ENCODE measurements around the gene GSX2. TPM values are rescaled to one million over a fixed set of nuclear protein-coding genes. Genes with fewer than 3 reads are reported as not detected.

Gene GSX2
- total RNA-seq, 1 donor from 2014 or later, result not detected

GRCh38 chr4:54140287-54140686 is 40.3 kb downstream of the GSX2 start:
- Mint-ChIP-seq H3K9me3 (ENCODE audit: unreplicated experiment) (no peaks in the 10 kb centered on the region), H3K27me3 (ENCODE audit: unreplicated experiment) (peaks cover 1% of the 10 kb centered on the region), H3K4me3 (ENCODE audit: unreplicated experiment) (no peak overlapping the region), H3K36me3 (ENCODE audit: low read depth, unreplicated experiment) (no peaks in the 10 kb centered on the region), H3K4me1 (ENCODE audit: unreplicated experiment) (no peaks in the 10 kb centered on the region), H3K27ac (ENCODE audit: unreplicated experiment) (no peak overlapping the region)
- DNase-seq (ENCODE audit: low spot score), result no peak
- TF ChIP-seq CTCF (IDR thresholded peaks at IDR 0.05; ENCODE audit: unreplicated experiment), result no peak

- TF ChIP-seq CTCF (IDR thresholded peaks at IDR 0.05; ENCODE audit: unreplicated experiment), result no peak
- no peak overlapping the region for H3K27ac Mint-ChIP-seq (ENCODE audit: unreplicated experiment)
- no peaks in the 10 kb centered on the region for H3K4me1 Mint-ChIP-seq (ENCODE audit: unreplicated experiment)
- no peaks in the 10 kb centered on the region for H3K27me3 Mint-ChIP-seq (ENCODE audit: unreplicated experiment)
- no peak for DNase-seq (ENCODE audit: low spot score)
- no peaks in the 10 kb centered on the region for H3K36me3 Mint-ChIP-seq (ENCODE audit: low read depth, unreplicated experiment)
- no peak overlapping the region for H3K4me3 Mint-ChIP-seq (ENCODE audit: unreplicated experiment)
- H3K9me3 Mint-ChIP-seq (ENCODE audit: unreplicated experiment), result no peaks in the 10 kb centered on the region
Observed at GRCh38 chr4:54144199-54144598, 44.2 kb downstream of the GSX2 start.

- Mint-ChIP-seq H3K9me3 (ENCODE audit: unreplicated experiment) (no peaks in the 10 kb centered on the region), H3K36me3 (ENCODE audit: low read depth, unreplicated experiment) (no peaks in the 10 kb centered on the region), H3K27ac (ENCODE audit: unreplicated experiment) (no peak overlapping the region), H3K27me3 (ENCODE audit: unreplicated experiment) (no peaks in the 10 kb centered on the region), H3K4me3 (ENCODE audit: unreplicated experiment) (no peak overlapping the region), H3K4me1 (ENCODE audit: unreplicated experiment) (no peaks in the 10 kb centered on the region)
- TF ChIP-seq CTCF (IDR thresholded peaks at IDR 0.05; ENCODE audit: unreplicated experiment), result no peak
- DNase-seq (ENCODE audit: low spot score), result no peak
Observed at GRCh38 chr4:54144661-54145171, 44.8 kb downstream of the GSX2 start.

- no peak overlapping the region for H3K4me3 Mint-ChIP-seq (ENCODE audit: unreplicated experiment)
- DNase-seq (ENCODE audit: low spot score), result no peak
- no peak overlapping the region for H3K27ac Mint-ChIP-seq (ENCODE audit: unreplicated experiment)
- H3K27me3 Mint-ChIP-seq (ENCODE audit: unreplicated experiment), result no peaks in the 10 kb centered on the region
- H3K36me3 Mint-ChIP-seq (ENCODE audit: low read depth, unreplicated experiment), result no peaks in the 10 kb centered on the region
- no peaks in the 10 kb centered on the region for H3K4me1 Mint-ChIP-seq (ENCODE audit: unreplicated experiment)
- no peak for TF ChIP-seq CTCF (IDR thresholded peaks at IDR 0.05; ENCODE audit: unreplicated experiment)
- no peaks in the 10 kb centered on the region for H3K9me3 Mint-ChIP-seq (ENCODE audit: unreplicated experiment)
Observed at GRCh38 chr4:54146139-54146538, 46.2 kb downstream of the GSX2 start.

GRCh38 chr4:54149323-54149722 is 49.4 kb downstream of the GSX2 start:
- Mint-ChIP-seq H3K27me3 (ENCODE audit: unreplicated experiment) (peaks cover 2% of the 10 kb centered on the region), H3K4me3 (ENCODE audit: unreplicated experiment) (no peak overlapping the region), H3K36me3 (ENCODE audit: low read depth, unreplicated experiment) (no peaks in the 10 kb centered on the region), H3K27ac (ENCODE audit: unreplicated experiment) (no peak overlapping the region), H3K9me3 (ENCODE audit: unreplicated experiment) (no peaks in the 10 kb centered on the region), H3K4me1 (ENCODE audit: unreplicated experiment) (no peaks in the 10 kb centered on the region)
- DNase-seq (ENCODE audit: low spot score), result no peak
- TF ChIP-seq CTCF (IDR thresholded peaks at IDR 0.05; ENCODE audit: unreplicated experiment), result no peak

Other genes with a start within 250 kb of the GSX2 start
- 33.1 TPM for gene CHIC2, start 35.6 kb upstream of the GSX2 start, total RNA-seq (ENCODE audit: unreplicated experiment)
- gene PDGFRA, start 129.1 kb downstream of the GSX2 start, total RNA-seq (ENCODE audit: unreplicated experiment), result 3.4 TPM